Prostate gland (tissue), 2 donors: ENCODE measurements around the gene OSBPL6. TPM values are rescaled to one million over a fixed set of nuclear protein-coding genes. Genes with fewer than 3 reads are reported as not detected.
"Not testable (repeated sequence)": the region's sequence is repeated elsewhere in the genome, so short reads cannot be mapped to it uniquely, and the experiment has no call there.

Experiments used
- DNase-seq: peaks from one replicate; pipeline ENCODE4 v3.0.0-alpha.2; 2019; ENCODE audit warnings: low spot score
- H3K27ac ChIP-seq, 2 donors: fragments of 200-600 bp; sonication (generic); 2 replicates each; pipeline ENCODE4 v1.5.1; 2017 to 2019
- H3K27me3 ChIP-seq: fragments of 200-600 bp; sonication (generic); replicated peaks from 2 replicates; pipeline ENCODE4 v1.5.1; 2019; ENCODE audit not compliant: insufficient read depth
- H3K36me3 ChIP-seq, 2 donors: fragments of 200-600 bp; sonication (generic); 1 replicate in 1 of 2; 2 replicates in 1 of 2; pipeline versions ENCODE4 v1.5.1 to v1.8.1; 2017 to 2019
- H3K4me1 ChIP-seq: fragments of 200-600 bp; sonication (generic); replicated peaks from 2 replicates; pipeline ENCODE4 v1.5.1; 2019
- H3K4me3 ChIP-seq, 2 donors: fragments of 200-600 bp; sonication (generic); 2 replicates each; pipeline ENCODE4 v1.5.1; 2017 to 2019
- H3K9me3 ChIP-seq: fragments of 200-600 bp; sonication (generic); 2 replicates; pipeline ENCODE4 v1.5.1; 2017
- CTCF ChIP-seq, 4 experiments: fragments of 200-600 bp in 2 of 4; fragments of 450-650 bp in 2 of 4; sonication (generic) in 2 of 4; IDR thresholded peaks; 1 replicate in 3 of 4; 2 replicates in 1 of 4; pipeline ENCODE4 v1.5.1; 2016 to 2019; ENCODE audit warnings: antibody characterized with exemption in 4 of 4, mild to moderate bottlenecking in 2 of 4, moderate library complexity in 2 of 4
- POLR2A ChIP-seq: fragments of 450-650 bp; IDR thresholded peaks from one replicate; pipeline ENCODE4 v1.6.1; 2016; ENCODE audit warnings: antibody characterized with exemption, mild to moderate bottlenecking
- POLR2AphosphoS5 ChIP-seq: sonication (generic); formaldehyde crosslinking; IDR thresholded peaks from one replicate; pipeline ENCODE4 v1.6.1; 2017; ENCODE audit warnings: antibody characterized with exemption
- WGBS: methylation state at CpG from one replicate; pipeline ENCODE4 v1.1.5; 2018; 5-methylcytosine and 5-hydroxymethylcytosine counted together
- intact Hi-C: fragments of 100-400 bp; cut with DNase I; formaldehyde crosslinking; loops from one replicate; pipeline ENCODE4 v1.14.2; 2022
- total RNA-seq, 2 donors: library from RNA; depleted of rRNA; stranded (reverse); fragments of >200 nt; gene quantifications; one replicate each; pipeline ENCODE4 v1.1.0, GENCODE V29; 2016

The OSBPL6 gene
- total RNA-seq, 2 donors from 2014 or later = 2.4 to 10.8 TPM

GRCh38 chr2:178350051-178350450 lies 155.7 kb downstream of the OSBPL6 start:
- H3K9me3 ChIP-seq = no peaks in the 10 kb centered on the region
- no peaks in the 10 kb centered on the region for H3K36me3 ChIP-seq
- 76% methylated on average over 3 of the region's 3 CpGs for WGBS
- H3K4me1 ChIP-seq = no peaks in the 10 kb centered on the region
- intact Hi-C loops = no loop called here
- no peak overlapping the region for H3K27ac ChIP-seq
- no peak overlapping the region for H3K4me3 ChIP-seq
- no peak for DNase-seq
- no peaks in the 10 kb centered on the region for H3K27me3 ChIP-seq
- TF ChIP-seq POLR2AphosphoS5 (no peak), POLR2A (no peak), CTCF (IDR thresholded peaks at IDR 0.05) (no peak)

- WGBS = 96% methylated on average over 4 of the region's 4 CpGs
- H3K4me1 ChIP-seq, DNase-seq, H3K9me3 ChIP-seq, H3K27ac ChIP-seq, H3K36me3 ChIP-seq, intact Hi-C loops, H3K4me3 ChIP-seq, H3K27me3 ChIP-seq: not testable (repeated sequence)
These were observed 163.4 kb downstream of the OSBPL6 start for GRCh38 chr2:178357704-178358103.

GRCh38 chr2:178359192-178359912 lies 165.0 kb downstream of the OSBPL6 start:
- 95% methylated on average over 7 of the region's 7 CpGs for WGBS
- intact Hi-C loops = no loop called here
- Histone ChIP-seq H3K27ac (no peak overlapping the region), H3K9me3 (no peaks in the 10 kb centered on the region), H3K27me3 (no peaks in the 10 kb centered on the region), H3K4me1 (no peaks in the 10 kb centered on the region), H3K4me3 (no peak overlapping the region), H3K36me3 (no peaks in the 10 kb centered on the region)
- TF ChIP-seq POLR2A (no peak), POLR2AphosphoS5 (no peak), CTCF (IDR thresholded peaks at IDR 0.05) (no peak)
- DNase-seq = no peak

GRCh38 chr2:178361588-178361987 lies 167.3 kb downstream of the OSBPL6 start:
- no peak overlapping the region for H3K4me3 ChIP-seq
- no peaks in the 10 kb centered on the region for H3K4me1 ChIP-seq
- no peak overlapping the region for H3K27ac ChIP-seq
- no peaks in the 10 kb centered on the region for H3K9me3 ChIP-seq
- DNase-seq = no peak
- WGBS = 91% methylated on average over 4 of the region's 4 CpGs
- H3K27me3 ChIP-seq = no peaks in the 10 kb centered on the region
- no peaks in the 10 kb centered on the region for H3K36me3 ChIP-seq
- intact Hi-C loops = no loop called here
- TF ChIP-seq POLR2AphosphoS5 (no peak), CTCF (IDR thresholded peaks at IDR 0.05) (no peak), POLR2A (no peak)

- Histone ChIP-seq H3K4me3 (no peak overlapping the region), H3K27me3 (no peaks in the 10 kb centered on the region), H3K27ac (no peak overlapping the region), H3K4me1 (no peaks in the 10 kb centered on the region), H3K36me3 (no peaks in the 10 kb centered on the region), H3K9me3 (no peaks in the 10 kb centered on the region)
- intact Hi-C loops = no loop called here
- 63% methylated on average over 7 of the region's 7 CpGs for WGBS
- TF ChIP-seq POLR2AphosphoS5 = peak; percentile 42
- TF ChIP-seq POLR2A = no peak
- DNase-seq = peak; percentile 24
These were observed 168.9 kb downstream of the OSBPL6 start for GRCh38 chr2:178363252-178363651.

- Histone ChIP-seq H3K4me1 (no peaks in the 10 kb centered on the region), H3K9me3 (no peaks in the 10 kb centered on the region), H3K36me3 (no peaks in the 10 kb centered on the region), H3K27ac (no peak overlapping the region), H3K4me3 (no peak overlapping the region), H3K27me3 (no peaks in the 10 kb centered on the region)
- intact Hi-C loops = no loop called here
- 61% methylated on average over 2 of the region's 2 CpGs for WGBS
- DNase-seq = no peak
- TF ChIP-seq POLR2AphosphoS5 (no peak), CTCF (IDR thresholded peaks at IDR 0.05) (no peak), POLR2A (no peak)
These were observed 170.8 kb downstream of the OSBPL6 start for GRCh38 chr2:178365116-178365515.
